ENCODE data around the gene CD177.

DNA sequence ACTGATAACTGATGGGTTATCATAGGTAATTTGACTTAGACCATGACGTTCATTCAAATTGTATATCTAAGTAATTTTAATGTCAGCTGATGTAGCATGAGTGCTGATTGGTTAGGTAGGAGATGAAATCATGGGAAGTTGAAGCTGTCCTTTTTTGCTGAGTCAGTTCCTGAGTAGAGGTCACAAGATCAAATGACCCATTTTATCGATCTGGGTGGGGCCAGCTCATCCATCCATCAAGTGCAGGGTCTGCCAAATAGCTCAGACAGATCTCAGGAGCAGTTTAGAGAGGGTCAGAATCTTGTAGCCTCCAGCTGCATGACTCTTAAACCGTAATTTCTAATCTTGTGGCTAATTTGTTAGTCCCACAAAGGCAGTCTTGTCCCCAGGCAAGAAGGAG lies 35.3 kb upstream of the CD177 start:
- TF ChIP-seq ZNF274 (IDR thresholded peaks at IDR 0.05; ENCODE audit: low read depth, low read length) (no peak), YY1 (IDR thresholded peaks at IDR 0.05; ENCODE audit: insufficient read depth, insufficient read length) (no peak), SUZ12 (IDR thresholded peaks at IDR 0.05; ENCODE audit: extremely low read depth, insufficient read depth, insufficient read length) (no peak)

Data from NT2/D1 (cell line).